GM18951 (cell line): ENCODE results near the gene SELENOV.

Experiments used
- POLR2A ChIP-seq: IDR thresholded peaks from 4 replicates; pipeline ENCODE4 v1.6.1; 2011; ENCODE audit warnings: mild to moderate bottlenecking; ENCODE audit not compliant: insufficient read length, insufficient read depth; ENCODE audit errors: extremely low read depth
- in situ Hi-C: fragments of 300-500 bp; cut with MboI; formaldehyde crosslinking; loops from one replicate; pipeline ENCODE4 v1.12.0; 2022; ENCODE audit warnings: low sequenced_read_pairs, mixed read lengths, inconsistent platforms; ENCODE audit not compliant: unreplicated experiment

The SELENOV gene

GRCh38 chr19:39479916-39480315 lies 35.0 kb upstream of the SELENOV start:
- no peak for TF ChIP-seq POLR2A
- in situ Hi-C loops: no loop called here

DNA sequence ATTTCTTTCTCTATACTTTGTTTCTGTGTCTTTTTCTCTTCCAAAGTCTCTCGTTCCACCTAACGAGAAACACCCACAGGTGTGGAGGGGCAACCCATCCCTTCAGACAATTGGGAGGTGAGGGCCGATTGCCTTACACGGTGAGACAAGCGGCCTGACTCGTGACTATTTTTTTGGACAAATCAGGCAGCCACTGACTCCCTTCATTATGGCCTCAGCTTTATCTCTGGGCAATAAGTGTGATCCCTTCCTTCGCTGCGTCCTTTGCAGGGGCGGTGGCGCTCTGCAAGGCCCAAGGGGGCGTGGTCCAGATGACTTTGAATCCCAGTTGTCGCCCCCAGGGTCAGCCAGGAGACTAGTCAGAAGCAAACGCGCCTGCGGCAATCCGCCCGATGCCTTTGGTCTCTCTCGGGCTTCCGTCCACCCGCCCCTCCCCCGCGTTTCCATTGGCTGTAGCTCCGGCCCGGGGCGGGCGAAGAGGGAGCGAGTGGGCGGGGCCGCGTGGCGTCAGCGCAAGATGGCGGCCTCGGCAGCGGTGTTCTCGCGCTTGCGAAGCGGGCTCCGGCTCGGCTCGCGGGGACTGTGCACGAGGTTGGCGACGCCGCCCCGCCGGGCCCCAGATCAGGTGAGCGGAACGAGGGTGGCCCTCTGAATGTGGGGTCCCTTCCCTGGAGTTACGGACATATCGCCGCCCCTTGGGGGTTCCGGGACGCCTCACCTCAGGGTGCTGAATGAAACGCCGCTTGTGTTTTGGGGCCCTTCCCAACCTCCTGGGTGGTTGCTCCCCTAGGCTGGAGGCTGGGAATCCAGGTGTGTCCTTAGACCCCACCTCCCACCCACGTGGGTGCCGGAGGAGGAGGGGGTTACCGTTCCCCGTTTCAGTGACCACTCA lies 34.4 kb upstream of the SELENOV start, which contains the start of gene TIMM50:
Gene TIMM50, plus strand, starts transcription at position 502 of the 892 bp plus-strand sequence. Its CDS starts 16 bp downstream, at position 518.
- in situ Hi-C loops: no loop called here
- peak; percentile 85 for TF ChIP-seq POLR2A

DNA sequence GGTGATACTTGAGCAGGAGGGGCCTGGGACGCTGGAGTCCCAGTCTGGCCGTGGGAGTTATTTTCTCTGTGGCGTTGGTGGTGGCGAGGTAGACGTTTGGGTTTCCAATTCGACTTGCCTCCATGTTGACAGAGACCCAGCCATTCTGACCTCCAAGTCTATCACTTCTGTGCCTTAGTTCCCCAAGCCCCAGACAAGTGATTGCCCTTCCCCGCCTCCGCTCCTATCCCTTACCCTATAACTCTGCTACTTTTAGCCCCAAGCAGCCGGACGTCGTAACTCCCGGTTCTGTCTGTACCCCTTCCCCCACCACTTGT lies 33.8 kb upstream of the SELENOV start:
- in situ Hi-C loops: no loop called here
- TF ChIP-seq POLR2A: no peak

DNA sequence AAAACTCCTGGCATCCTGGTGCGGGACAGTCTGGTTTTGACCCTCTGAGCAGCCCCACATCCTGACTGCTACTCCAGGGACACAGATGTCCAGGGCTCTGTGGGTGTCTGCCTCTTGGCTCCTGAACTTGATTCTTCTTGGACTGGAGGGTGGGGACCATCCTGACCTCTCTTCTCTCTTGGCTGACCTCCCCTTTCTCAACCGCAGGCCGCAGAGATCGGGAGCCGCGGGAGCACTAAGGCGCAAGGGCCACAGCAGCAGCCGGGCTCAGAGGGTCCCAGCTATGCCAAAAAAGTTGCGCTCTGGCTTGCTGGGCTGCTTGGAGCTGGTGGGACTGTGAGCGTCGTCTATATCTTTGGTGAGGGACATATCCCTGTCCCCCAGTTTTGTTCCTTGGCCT lies 33.3 kb upstream of the SELENOV start:
- in situ Hi-C loops: no loop called here
- no peak for TF ChIP-seq POLR2A

DNA sequence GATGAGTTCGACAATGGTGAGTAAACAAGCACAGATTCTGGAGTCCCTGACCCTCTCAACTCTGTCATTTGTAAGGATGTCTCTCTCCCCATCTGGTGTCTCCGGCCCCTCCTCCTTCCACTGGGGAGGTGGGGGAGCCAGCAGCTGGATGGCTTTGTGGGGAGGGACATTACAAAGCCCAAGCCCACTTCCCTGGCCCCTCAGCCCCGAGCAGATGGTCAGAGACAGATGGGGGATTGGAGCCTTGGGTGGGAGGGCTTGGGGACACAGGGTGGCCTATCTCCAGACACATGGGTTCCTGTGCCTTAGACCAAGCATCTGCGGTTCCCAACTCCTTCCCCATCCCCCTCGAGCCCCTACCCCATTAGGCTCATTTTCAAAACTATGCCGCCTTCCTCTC lies 31.8 kb upstream of the SELENOV start:
- TF ChIP-seq POLR2A: no peak
- in situ Hi-C loops: no loop called here

DNA sequence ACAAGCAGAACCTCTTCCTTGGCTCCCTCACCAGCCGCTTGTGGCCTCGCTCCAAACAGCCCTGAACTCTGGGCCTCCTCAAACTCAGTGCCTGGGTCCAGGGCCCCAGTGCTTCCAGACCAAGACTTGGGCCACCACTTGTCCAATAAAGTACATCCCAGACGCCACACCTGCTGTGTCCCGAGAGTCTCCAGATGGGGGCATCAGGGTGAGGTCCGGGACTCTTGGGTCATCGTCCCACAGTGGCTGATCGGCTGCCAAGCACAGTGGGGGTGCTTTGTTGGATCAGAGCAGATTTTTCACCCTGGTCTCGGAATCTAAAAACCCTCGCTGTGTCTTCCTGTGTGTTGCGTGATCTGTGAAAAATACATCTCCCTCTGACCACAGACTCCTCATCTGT lies 25.2 kb upstream of the SELENOV start:
- TF ChIP-seq POLR2A: no peak
- in situ Hi-C loops: no loop called here

- in situ Hi-C loops: no loop called here
- no peak for TF ChIP-seq POLR2A
These were observed 22.7 kb upstream of the SELENOV start for GRCh38 chr19:39492225-39492624.

DNA sequence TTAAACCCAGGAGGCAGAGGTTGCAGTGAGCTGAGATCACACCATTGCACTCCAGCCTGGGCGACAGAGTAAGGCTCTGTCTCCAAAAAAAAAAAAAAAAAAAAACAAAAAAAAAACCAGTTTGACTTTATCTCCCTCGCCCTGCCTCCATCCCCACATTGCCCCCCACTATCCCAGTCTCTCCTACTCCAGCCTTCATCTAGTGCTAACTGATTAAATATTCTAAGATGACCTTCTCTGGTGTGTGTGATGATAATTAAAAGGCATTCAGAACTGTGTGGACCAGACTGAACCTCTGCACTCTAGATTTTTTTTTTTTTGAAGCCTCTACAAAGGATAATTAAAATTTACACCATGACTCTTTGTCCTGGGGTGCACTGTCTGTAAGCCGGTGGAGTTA lies 22.2 kb upstream of the SELENOV start:
- in situ Hi-C loops: no loop called here
- no peak for TF ChIP-seq POLR2A

- in situ Hi-C loops: no loop called here
- no peak for TF ChIP-seq POLR2A
These were observed 20.3 kb upstream of the SELENOV start for GRCh38 chr19:39494661-39495060.

- in situ Hi-C loops: no loop called here
These were observed 18.9 kb upstream of the SELENOV start for GRCh38 chr19:39496063-39496462.

DNA sequence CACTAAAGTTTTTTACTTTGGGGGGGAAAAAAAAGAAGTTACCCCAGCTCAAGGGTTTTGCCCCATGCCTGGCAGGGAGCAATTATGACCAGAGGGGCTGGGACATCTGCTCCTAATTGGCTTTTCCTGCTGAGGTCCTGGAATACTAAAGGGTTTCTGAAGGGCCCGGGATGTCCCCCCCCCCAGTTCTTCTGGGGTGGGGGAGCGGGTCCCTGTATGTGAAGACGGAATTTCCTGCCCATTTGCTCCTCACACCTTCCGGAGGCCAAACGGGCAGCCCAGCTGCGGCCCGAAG lies 17.3 kb upstream of the SELENOV start:
- TF ChIP-seq POLR2A: no peak
- in situ Hi-C loops: no loop called here

More at GRCh38 chr19:39496063-39496462, 18.9 kb upstream of the SELENOV start:
- no peak for TF ChIP-seq POLR2A

DNA sequence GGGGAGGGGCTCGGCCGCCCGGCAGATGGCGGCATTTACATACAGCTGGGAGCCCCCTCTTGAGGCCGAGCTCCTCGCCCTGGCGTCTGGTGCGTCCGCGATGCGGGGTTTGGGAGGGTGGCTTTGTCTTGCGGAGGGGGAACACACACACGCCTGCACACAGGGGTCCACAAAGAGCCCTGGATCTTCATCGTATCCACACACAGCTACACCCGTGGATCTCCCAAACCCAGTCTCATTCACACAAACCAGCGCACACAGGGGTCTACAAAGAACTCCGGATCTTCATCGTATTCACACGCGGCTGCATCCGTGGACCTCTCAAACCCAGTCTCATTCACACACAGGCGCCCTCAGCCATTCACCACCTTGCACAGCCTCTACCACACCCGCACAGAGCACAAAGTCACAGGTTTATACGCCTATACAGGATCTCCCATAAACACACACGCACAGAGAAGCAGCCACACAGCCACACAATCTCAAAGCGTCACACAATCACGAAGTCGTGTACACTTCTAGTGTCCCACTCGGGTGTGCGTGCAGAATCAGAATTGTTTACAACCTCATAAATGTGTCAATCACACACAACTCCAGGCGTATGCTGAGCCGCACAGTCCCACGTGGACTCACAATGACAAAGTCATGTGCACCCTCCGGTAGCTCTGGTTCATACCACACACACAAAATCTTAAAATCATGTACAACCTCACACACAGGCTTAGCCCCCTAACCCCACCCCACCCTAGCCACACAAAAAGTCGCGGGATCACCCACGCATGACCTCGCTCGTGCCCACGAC lies 16.7 kb upstream of the SELENOV start:
- in situ Hi-C loops: no loop called here
- TF ChIP-seq POLR2A: no peak

DNA sequence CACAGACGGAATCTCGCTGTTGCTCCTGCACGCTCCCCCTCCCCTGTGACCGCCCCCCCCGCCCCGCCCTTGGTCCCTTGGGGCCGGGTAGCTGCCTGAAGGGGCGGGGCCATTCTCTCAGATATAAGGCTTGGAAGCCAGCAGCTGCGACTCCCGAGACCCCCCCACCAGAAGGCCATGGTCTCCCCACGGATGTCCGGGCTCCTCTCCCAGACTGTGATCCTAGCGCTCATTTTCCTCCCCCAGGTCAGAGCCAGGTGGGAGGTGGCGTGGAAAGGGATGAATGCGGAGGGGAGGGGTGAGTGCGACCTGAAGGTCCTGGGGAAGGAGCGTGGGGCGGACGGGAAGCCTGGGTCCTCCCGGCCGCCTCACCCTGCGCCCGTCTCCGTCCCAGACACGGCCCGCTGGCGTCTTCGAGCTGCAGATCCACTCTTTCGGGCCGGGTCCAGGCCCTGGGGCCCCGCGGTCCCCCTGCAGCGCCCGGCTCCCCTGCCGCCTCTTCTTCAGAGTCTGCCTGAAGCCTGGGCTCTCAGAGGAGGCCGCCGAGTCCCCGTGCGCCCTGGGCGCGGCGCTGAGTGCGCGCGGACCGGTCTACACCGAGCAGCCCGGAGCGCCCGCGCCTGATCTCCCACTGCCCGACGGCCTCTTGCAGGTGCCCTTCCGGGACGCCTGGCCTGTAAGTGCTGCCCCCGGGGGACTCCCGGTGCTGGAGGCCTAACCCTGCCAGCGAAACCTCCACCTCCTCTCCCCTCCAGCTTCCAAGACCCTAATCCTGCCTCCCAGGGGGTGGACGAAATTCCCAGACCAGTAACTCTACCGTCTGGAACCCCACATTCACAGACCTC lies 15.9 kb upstream of the SELENOV start, which contains the start of gene DLL3:
Gene DLL3, plus strand, starts transcription at position 150 of the 845 bp plus-strand sequence. Its CDS starts 28 bp downstream, at position 178.
- in situ Hi-C loops: no loop called here
- no peak for TF ChIP-seq POLR2A

GRCh38 chr19:39499932-39500331 lies 15.0 kb upstream of the SELENOV start:
- no peak for TF ChIP-seq POLR2A
- in situ Hi-C loops: no loop called here
